Hepatocyte (in vitro differentiated cells): Measurements from ENCODE around the gene M1AP. TPM values are rescaled to one million over a fixed set of nuclear protein-coding genes. Genes with fewer than 3 reads are reported as not detected.

ENCODE experiments used
- DNase-seq: peaks from one replicate; pipeline ENCODE4 v3.0.0-alpha.2; 2016; ENCODE audit warnings: low spot score
- H2AFZ ChIP-seq: fragments of 200-600 bp; sonication (generic); 2 replicates; pipeline ENCODE4 v1.6.0; 2016; ENCODE audit warnings: antibody characterized with exemption, mild to moderate bottlenecking
- H3K27ac ChIP-seq: fragments of 200-600 bp; sonication (generic); 2 replicates; pipeline ENCODE4 v1.5.1; 2016; ENCODE audit warnings: mild to moderate bottlenecking
- H3K27me3 ChIP-seq: fragments of 200-600 bp; sonication (generic); 2 replicates; pipeline ENCODE4 v1.6.1; 2016
- H3K36me3 ChIP-seq: fragments of 200-600 bp; sonication (generic); replicated peaks from 2 replicates; pipeline ENCODE4 v1.5.1; 2016; ENCODE audit warnings: low read depth; ENCODE audit not compliant: insufficient read depth
- H3K4me1 ChIP-seq: fragments of 200-600 bp; sonication (generic); 2 replicates; pipeline ENCODE4 v1.5.1; 2016; ENCODE audit warnings: mild to moderate bottlenecking, moderate library complexity; ENCODE audit not compliant: insufficient read depth
- H3K4me2 ChIP-seq: fragments of 200-600 bp; sonication (generic); 2 replicates; pipeline ENCODE4 v1.6.0; 2016
- H3K4me3 ChIP-seq: fragments of 200-600 bp; sonication (generic); 2 replicates; pipeline ENCODE4 v1.5.1; 2016; ENCODE audit warnings: mild to moderate bottlenecking
- H3K79me2 ChIP-seq: fragments of 200-600 bp; sonication (generic); 2 replicates; pipeline ENCODE4 v1.6.0; 2017; ENCODE audit warnings: mild to moderate bottlenecking
- H3K9me2 ChIP-seq: fragments of 200-600 bp; sonication (generic); replicated peaks from 2 replicates; pipeline ENCODE4 v1.6.0; 2017; ENCODE audit warnings: mild to moderate bottlenecking; ENCODE audit not compliant: insufficient read depth
- H3K9me3 ChIP-seq: fragments of 200-600 bp; sonication (generic); 2 replicates; pipeline ENCODE4 v1.5.1; 2016; ENCODE audit warnings: low read depth, mild to moderate bottlenecking
- H4K20me1 ChIP-seq: fragments of 200-600 bp; sonication (generic); 2 replicates; pipeline ENCODE4 v1.6.0; 2016; ENCODE audit warnings: mild to moderate bottlenecking; ENCODE audit not compliant: insufficient read depth, poor library complexity, severe bottlenecking
- EZH2 ChIP-seq: fragments of 200-600 bp; sonication (generic); IDR thresholded peaks from 2 replicates; pipeline ENCODE4 v1.6.1; 2016; ENCODE audit warnings: antibody characterized with exemption, mild to moderate bottlenecking, borderline replicate concordance
- EZH2phosphoT487 ChIP-seq: fragments of 200-600 bp; sonication (generic); IDR thresholded peaks from one replicate; pipeline ENCODE4 v1.6.1; 2018; ENCODE audit warnings: antibody characterized with exemption, mild to moderate bottlenecking, low read depth, moderate library complexity; ENCODE audit not compliant: unreplicated experiment, severe bottlenecking
- WGBS: methylation state at CpG from one replicate; pipeline ENCODE4 v1.1.6; 2016; ENCODE audit warnings: low lambda C conversion rate; ENCODE audit errors: missing lambda C conversion rate; 5-methylcytosine and 5-hydroxymethylcytosine counted together
- polyA plus RNA-seq: library from polyadenylated mRNA; unstranded; fragments of >200 nt; fragmentation: Nextera tagmentation; extraction: Ambion mirVana; gene quantifications from 2 replicates; pipeline ENCODE4 v1.2.1, GENCODE V29; 2016
- total RNA-seq: library from RNA; depleted of rRNA; stranded (reverse); fragments of >200 nt; gene quantifications from 2 replicates; pipeline ENCODE4 v1.2.3, GENCODE V29; 2014
- TF ChIP-seq, protein P1 (sequence below): fragments of 200-600 bp; sonication (generic); IDR thresholded peaks from 2 replicates; pipeline ENCODE4 v1.5.1; 2016; ENCODE audit warnings: antibody characterized with exemption, mild to moderate bottlenecking; ENCODE audit not compliant: poor library complexity

M1AP gene
- total and polyA plus RNA-seq, 2 experiments from 2014 or later: 0.30 to 0.70 TPM

DNA sequence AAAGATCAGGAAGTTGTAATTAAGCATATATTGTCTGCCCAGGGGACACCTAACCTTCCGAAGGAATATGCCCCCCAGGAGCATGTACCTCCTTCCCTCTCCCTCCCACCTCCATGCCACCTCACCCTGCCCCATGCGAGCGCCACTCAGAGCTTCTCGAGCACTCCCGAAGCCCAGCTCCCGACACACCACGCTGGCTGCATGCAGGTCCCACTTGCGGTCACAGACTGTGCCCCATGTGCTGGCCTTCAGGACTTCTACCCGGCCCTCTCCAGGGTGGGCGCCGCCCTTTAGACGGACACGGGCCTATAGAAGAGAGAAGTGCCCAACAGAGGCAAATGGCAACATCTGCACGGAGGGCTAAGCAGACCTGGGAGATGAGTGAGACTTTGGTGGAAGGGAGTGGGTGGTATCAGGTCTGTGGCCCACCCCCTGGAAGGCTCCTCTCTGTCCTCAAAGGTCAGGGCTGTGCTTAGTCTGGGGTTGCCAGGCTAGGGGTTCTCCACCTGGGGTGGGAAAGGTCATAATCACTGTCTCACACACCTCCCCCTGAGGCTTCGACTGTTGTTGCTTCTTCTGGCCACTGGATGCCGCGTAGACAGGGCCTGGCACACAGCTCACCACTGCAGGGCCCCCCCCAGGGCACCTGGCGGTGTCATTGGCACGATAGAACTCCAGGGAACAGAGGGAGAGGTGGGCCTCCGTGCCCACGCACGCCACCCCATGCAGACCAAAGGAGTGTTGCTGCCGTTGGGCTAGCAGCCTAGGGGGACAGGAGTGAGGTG lies 111.8 kb downstream of the M1AP start:
- H3K27ac ChIP-seq: no peak overlapping the region
- TF ChIP-seq, protein P1, sequence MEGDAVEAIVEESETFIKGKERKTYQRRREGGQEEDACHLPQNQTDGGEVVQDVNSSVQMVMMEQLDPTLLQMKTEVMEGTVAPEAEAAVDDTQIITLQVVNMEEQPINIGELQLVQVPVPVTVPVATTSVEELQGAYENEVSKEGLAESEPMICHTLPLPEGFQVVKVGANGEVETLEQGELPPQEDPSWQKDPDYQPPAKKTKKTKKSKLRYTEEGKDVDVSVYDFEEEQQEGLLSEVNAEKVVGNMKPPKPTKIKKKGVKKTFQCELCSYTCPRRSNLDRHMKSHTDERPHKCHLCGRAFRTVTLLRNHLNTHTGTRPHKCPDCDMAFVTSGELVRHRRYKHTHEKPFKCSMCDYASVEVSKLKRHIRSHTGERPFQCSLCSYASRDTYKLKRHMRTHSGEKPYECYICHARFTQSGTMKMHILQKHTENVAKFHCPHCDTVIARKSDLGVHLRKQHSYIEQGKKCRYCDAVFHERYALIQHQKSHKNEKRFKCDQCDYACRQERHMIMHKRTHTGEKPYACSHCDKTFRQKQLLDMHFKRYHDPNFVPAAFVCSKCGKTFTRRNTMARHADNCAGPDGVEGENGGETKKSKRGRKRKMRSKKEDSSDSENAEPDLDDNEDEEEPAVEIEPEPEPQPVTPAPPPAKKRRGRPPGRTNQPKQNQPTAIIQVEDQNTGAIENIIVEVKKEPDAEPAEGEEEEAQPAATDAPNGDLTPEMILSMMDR: no peak
- TF ChIP-seq EZH2 (no peak), EZH2phosphoT487 (no peak)
- H3K4me3 ChIP-seq: no peak overlapping the region
- H3K79me2 ChIP-seq: peaks cover under 1% of the 10 kb centered on the region
- H3K4me1 ChIP-seq: no peaks in the 10 kb centered on the region
- H4K20me1 ChIP-seq: no peaks in the 10 kb centered on the region
- H3K9me2 ChIP-seq: no peaks in the 10 kb centered on the region
- H3K9me3 ChIP-seq: no peaks in the 10 kb centered on the region
- DNase-seq: no peak
- H3K36me3 ChIP-seq: no peaks in the 10 kb centered on the region
- no peaks in the 10 kb centered on the region for H3K27me3 ChIP-seq
- 90% methylated on average over 23 of the region's 23 CpGs for WGBS
- H3K4me2 ChIP-seq: no peak overlapping the region
- no peak overlapping the region for H2AFZ ChIP-seq

DNA sequence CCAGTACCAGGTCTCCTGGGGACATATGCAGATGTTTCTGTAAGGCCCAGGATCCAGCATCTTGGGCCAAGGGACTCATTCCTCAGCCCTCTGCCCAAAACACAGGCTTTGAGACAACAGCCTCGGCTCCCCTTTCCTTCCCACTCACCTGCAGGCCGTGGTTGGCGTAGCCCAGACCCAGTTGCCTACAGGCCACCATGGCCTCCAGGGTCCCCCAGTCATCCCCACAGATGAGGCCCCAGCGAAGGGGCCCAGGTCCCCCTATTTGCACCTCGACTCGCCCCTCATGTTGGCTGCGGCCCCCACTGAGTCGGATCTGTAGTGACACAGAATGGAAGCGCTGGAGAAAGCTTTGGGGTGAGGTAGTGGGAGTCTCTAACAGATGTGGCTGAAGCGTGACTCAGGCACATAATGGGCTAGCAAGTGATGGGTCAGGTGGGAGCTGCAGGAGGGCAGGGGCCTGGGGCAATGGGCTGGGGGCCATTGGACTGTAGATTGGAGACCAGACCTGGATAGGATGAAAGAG lies 112.6 kb downstream of the M1AP start:
- H3K9me3 ChIP-seq: no peaks in the 10 kb centered on the region
- no peaks in the 10 kb centered on the region for H3K9me2 ChIP-seq
- H3K4me3 ChIP-seq: no peak overlapping the region
- no peak overlapping the region for H2AFZ ChIP-seq
- TF ChIP-seq EZH2 (no peak), EZH2phosphoT487 (no peak)
- TF ChIP-seq, protein P1: no peak
- H3K27me3 ChIP-seq: no peaks in the 10 kb centered on the region
- no peak for DNase-seq
- no peak overlapping the region for H3K27ac ChIP-seq
- H3K4me1 ChIP-seq: no peaks in the 10 kb centered on the region
- no peaks in the 10 kb centered on the region for H3K36me3 ChIP-seq
- H3K79me2 ChIP-seq: peaks cover 7% of the 10 kb centered on the region
- H4K20me1 ChIP-seq: no peaks in the 10 kb centered on the region
- no peak overlapping the region for H3K4me2 ChIP-seq
- 97% methylated on average over 10 of the region's 10 CpGs for WGBS

- H4K20me1 ChIP-seq: no peaks in the 10 kb centered on the region
- H3K4me2 ChIP-seq: no peak overlapping the region
- H3K4me1 ChIP-seq: no peaks in the 10 kb centered on the region
- TF ChIP-seq EZH2 (no peak), EZH2phosphoT487 (no peak)
- TF ChIP-seq, protein P1: no peak
- WGBS: 94% methylated on average over 12 of the region's 12 CpGs
- no peak overlapping the region for H2AFZ ChIP-seq
- H3K9me3 ChIP-seq: no peaks in the 10 kb centered on the region
- no peaks in the 10 kb centered on the region for H3K9me2 ChIP-seq
- H3K36me3 ChIP-seq: no peaks in the 10 kb centered on the region
- no peaks in the 10 kb centered on the region for H3K27me3 ChIP-seq
- no peak overlapping the region for H3K4me3 ChIP-seq
- peaks cover 11% of the 10 kb centered on the region for H3K79me2 ChIP-seq
- no peak for DNase-seq
- no peak overlapping the region for H3K27ac ChIP-seq
These were observed 113.7 kb downstream of the M1AP start for GRCh38 chr2:74534411-74534810.
